Dendritic cell treated with granulocyte-macrophage colony-stimulating factor and Interleukin-4, amounts not matched to agents 40 ng/mL and 50 ng/mL, for 4 days (primary cell): ENCODE measurements around the gene PC.

Experiments used
- H3K27ac Mint-ChIP-seq: one replicate; pipeline ENCODE4 v1.8.0; 2022; ENCODE audit warnings: mild to moderate bottlenecking, mixed read lengths
- H3K27me3 Mint-ChIP-seq: one replicate; pipeline ENCODE4 v1.8.0; 2022; ENCODE audit warnings: mild to moderate bottlenecking, mixed read lengths
- H3K36me3 Mint-ChIP-seq: one replicate; pipeline ENCODE4 v1.8.0; 2022; ENCODE audit warnings: low read depth, mixed read lengths
- H3K4me1 Mint-ChIP-seq: one replicate; pipeline ENCODE4 v1.8.0; 2022; ENCODE audit warnings: low read depth, mixed read lengths
- H3K4me3 Mint-ChIP-seq: one replicate; pipeline ENCODE4 v1.8.0; 2022; ENCODE audit warnings: mild to moderate bottlenecking, moderate library complexity, mixed read lengths
- H3K9me3 Mint-ChIP-seq: one replicate; pipeline ENCODE4 v1.8.0; 2022; ENCODE audit warnings: mixed read lengths
- intact Hi-C: fragments of 100-400 bp; cut with micrococcal nuclease; formaldehyde crosslinking; loops from one replicate; pipeline ENCODE4 v1.15.0; 2022

Gene PC

DNA sequence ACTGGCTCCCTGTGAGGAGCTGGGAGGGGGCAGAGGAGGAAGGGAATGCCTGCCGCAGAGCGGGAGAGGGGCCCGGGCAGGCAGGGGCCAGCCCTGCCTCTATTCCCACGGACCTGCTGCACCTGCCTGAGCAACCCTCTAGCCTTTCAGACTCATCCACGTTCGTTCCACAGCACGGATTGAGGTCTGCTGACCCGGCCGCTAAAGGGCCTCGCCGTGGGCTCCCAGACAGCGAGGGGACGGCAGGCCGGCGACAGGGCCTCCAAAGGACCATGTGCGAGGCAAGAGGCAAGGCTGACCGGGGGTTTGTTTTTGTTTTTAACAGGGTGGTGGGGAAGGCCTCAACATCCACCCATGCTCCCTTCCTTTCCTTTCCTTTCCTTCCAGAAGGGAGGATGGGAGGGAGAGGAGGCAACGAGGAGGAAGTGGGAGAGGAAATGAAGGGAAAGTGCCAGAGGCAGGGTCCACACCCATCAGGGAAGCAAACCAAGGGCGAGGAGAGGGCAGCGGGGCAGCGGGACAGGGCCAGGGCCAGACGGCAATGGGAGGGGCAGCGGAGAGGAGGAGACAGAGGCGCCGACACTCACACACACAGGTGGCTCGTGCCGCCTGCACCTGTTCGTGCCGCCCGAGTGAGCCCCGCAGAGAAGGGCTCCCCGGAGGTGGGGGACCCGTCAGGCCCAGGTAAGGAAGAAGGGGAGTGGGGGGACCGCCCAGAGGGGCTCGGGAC is 93.8 kb downstream of the PC start:
- no peak overlapping the region for H3K4me3 Mint-ChIP-seq
- intact Hi-C loops: no loop called here

GRCh38 chr11:66863428-66864125 is 94.6 kb downstream of the PC start:
- H3K36me3 Mint-ChIP-seq: peaks cover 47% of the 10 kb centered on the region
- peaks cover 13% of the 10 kb centered on the region for H3K4me1 Mint-ChIP-seq
- no peaks in the 10 kb centered on the region for H3K9me3 Mint-ChIP-seq
- intact Hi-C loops: no loop called here
- H3K27me3 Mint-ChIP-seq: no peaks in the 10 kb centered on the region
- H3K27ac Mint-ChIP-seq: no peak overlapping the region
- no peak overlapping the region for H3K4me3 Mint-ChIP-seq

More for the DNA sequence above, 93.8 kb downstream of the PC start:
- peaks cover 11% of the 10 kb centered on the region for H3K4me1 Mint-ChIP-seq
- H3K27ac Mint-ChIP-seq: no peak overlapping the region
- no peaks in the 10 kb centered on the region for H3K9me3 Mint-ChIP-seq
- no peaks in the 10 kb centered on the region for H3K27me3 Mint-ChIP-seq
- peaks cover 39% of the 10 kb centered on the region for H3K36me3 Mint-ChIP-seq

- Mint-ChIP-seq H3K27me3 (no peaks in the 10 kb centered on the region), H3K27ac (no peak overlapping the region), H3K4me1 (peaks cover 21% of the 10 kb centered on the region), H3K4me3 (no peak overlapping the region), H3K36me3 (peaks cover 56% of the 10 kb centered on the region), H3K9me3 (no peaks in the 10 kb centered on the region)
- intact Hi-C loops: no loop called here
These were observed 95.6 kb downstream of the PC start for GRCh38 chr11:66862559-66863037.

- Mint-ChIP-seq H3K27ac (no peak overlapping the region), H3K27me3 (no peaks in the 10 kb centered on the region), H3K9me3 (no peaks in the 10 kb centered on the region), H3K4me3 (no peak overlapping the region), H3K36me3 (peaks cover 61% of the 10 kb centered on the region), H3K4me1 (peaks cover 25% of the 10 kb centered on the region)
- intact Hi-C loops: no loop called here
These were observed 96.2 kb downstream of the PC start for GRCh38 chr11:66861774-66862558.

DNA sequence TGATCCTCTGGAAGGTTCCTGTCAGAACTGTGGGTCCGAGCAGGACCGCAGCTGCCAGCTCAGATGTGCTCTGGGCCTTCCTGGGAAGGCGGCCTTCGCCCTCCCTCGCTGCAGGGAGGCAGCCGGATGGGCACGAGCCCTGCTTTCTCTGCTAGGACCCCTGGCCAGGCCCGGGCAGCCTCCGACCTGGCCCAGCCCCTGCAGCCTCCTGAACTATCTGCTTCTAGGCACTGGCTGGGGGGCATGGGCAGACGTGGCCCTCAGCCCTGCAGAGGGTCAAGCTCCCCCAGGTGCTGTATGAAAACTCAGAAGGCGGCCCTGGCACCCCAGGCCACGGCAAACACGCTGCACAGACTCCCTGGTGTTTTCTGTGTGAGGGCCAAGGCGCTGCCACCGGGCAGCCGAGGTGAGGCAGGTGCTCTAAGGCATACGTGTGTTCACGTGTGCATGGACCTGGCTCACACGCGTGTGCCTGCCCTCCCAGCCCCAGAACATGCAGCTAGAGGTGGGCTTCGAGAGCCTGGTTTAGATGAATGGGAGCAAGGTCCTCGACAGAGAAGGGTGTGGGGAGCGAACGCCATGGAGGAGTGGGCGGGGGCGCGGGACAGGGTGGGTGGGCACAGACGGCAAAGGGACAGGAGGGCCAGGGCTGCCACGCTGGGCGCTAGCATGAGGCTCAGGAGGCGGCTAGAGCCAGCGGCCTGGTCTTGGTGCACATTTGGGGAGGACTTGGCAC is 97.0 kb downstream of the PC start:
- H3K4me3 Mint-ChIP-seq: no peak overlapping the region
- H3K36me3 Mint-ChIP-seq: peaks cover 66% of the 10 kb centered on the region
- no peaks in the 10 kb centered on the region for H3K9me3 Mint-ChIP-seq
- intact Hi-C loops: no loop called here
- no peaks in the 10 kb centered on the region for H3K27me3 Mint-ChIP-seq
- peaks cover 25% of the 10 kb centered on the region for H3K4me1 Mint-ChIP-seq
- no peak overlapping the region for H3K27ac Mint-ChIP-seq

- Mint-ChIP-seq H3K4me1 (peaks cover 30% of the 10 kb centered on the region), H3K27me3 (no peaks in the 10 kb centered on the region), H3K9me3 (no peaks in the 10 kb centered on the region), H3K27ac (no peak overlapping the region), H3K36me3 (peaks cover 59% of the 10 kb centered on the region), H3K4me3 (no peak overlapping the region)
- intact Hi-C loops: no loop called here
These were observed 97.7 kb downstream of the PC start for GRCh38 chr11:66860449-66860831.

GRCh38 chr11:66859686-66860448 is 98.3 kb downstream of the PC start:
- Mint-ChIP-seq H3K9me3 (no peaks in the 10 kb centered on the region), H3K4me1 (peaks cover 32% of the 10 kb centered on the region), H3K36me3 (peaks cover 59% of the 10 kb centered on the region), H3K27ac (no peak overlapping the region), H3K27me3 (no peaks in the 10 kb centered on the region), H3K4me3 (no peak overlapping the region)
- intact Hi-C loops: loop anchor here (5.0 kb wide), 1 partner anchor 97 kb away; the partner anchor contains the start of gene PC

DNA sequence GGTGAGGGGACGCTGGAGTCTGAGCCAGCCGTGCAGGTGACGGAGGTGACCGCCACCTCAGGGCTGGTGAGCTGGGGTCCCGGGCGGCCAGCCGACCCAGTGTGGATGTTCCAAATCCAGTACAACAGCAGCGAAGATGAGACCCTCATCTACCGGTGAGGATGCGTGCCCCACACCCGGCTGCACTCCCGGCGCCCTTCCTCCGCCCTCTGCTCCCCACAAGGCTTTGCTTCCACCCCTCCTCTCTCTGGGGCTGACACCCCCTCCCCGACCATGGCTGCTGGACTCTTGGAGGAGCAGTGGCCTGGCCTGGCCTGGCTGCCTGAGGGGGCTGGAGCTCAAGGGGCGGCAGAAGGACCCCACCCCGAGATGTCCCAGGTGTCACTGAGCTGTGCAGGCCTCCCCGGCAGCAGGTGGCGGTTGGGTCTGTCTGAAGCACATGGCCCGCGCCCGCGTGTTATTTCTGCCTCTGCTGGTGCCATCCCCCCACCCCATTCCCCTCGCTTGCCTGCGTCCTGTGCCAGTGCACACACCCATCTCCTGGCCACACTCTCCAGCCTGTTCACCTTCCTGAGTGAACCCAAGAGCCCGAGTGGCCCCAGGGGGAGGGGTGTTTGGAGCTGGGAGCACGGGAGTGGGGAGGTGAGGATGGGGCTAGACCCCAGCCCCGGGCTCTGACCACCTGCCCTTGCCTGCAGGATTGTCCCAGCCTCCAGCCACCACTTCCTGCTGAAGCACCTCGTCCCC is 99.1 kb downstream of the PC start:
- H3K9me3 Mint-ChIP-seq: no peaks in the 10 kb centered on the region
- peaks cover 59% of the 10 kb centered on the region for H3K36me3 Mint-ChIP-seq
- intact Hi-C loops: loop anchor here (5.0 kb wide), 1 partner anchor 98 kb away; the partner anchor contains the start of gene PC
- H3K4me1 Mint-ChIP-seq: peaks cover 30% of the 10 kb centered on the region
- H3K4me3 Mint-ChIP-seq: no peak overlapping the region
- H3K27me3 Mint-ChIP-seq: no peaks in the 10 kb centered on the region
- H3K27ac Mint-ChIP-seq: no peak overlapping the region

DNA sequence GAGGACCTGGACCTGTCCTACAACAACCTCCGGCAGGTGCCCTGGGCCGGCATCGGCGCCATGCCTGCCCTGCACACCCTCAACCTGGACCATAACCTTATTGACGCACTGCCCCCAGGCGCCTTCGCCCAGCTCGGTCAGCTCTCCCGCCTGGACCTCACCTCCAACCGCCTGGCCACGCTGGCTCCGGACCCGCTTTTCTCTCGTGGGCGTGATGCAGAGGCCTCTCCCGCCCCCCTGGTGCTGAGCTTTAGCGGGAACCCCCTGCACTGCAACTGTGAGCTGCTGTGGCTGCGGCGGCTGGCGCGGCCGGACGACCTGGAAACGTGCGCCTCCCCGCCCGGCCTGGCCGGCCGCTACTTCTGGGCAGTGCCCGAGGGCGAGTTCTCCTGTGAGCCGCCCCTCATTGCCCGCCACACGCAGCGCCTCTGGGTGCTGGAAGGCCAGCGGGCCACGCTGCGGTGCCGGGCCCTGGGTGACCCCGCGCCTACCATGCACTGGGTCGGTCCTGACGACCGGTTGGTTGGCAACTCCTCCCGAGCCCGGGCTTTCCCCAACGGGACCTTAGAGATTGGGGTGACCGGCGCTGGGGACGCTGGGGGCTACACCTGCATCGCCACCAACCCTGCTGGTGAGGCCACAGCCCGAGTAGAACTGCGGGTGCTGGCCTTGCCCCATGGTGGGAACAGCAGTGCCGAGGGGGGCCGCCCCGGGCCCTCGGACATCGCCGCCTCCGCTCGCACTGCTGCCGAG is 99.8 kb downstream of the PC start:
- H3K4me1 Mint-ChIP-seq: peaks cover 37% of the 10 kb centered on the region

DNA sequence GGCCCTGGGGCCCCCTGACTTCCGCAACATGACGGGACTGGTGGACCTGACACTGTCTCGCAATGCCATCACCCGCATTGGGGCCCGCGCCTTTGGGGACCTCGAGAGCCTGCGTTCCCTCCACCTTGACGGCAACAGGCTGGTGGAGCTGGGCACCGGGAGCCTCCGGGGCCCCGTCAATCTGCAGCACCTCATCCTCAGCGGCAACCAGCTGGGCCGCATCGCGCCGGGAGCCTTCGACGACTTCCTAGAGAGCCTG is 100.3 kb downstream of the PC start:
- H3K4me3 Mint-ChIP-seq: peak overlapping the region; percentile 87
- no peaks in the 10 kb centered on the region for H3K27me3 Mint-ChIP-seq
- peaks cover 55% of the 10 kb centered on the region for H3K36me3 Mint-ChIP-seq
- H3K9me3 Mint-ChIP-seq: no peaks in the 10 kb centered on the region
- H3K4me1 Mint-ChIP-seq: peaks cover 37% of the 10 kb centered on the region
- H3K27ac Mint-ChIP-seq: peak overlapping the region; percentile 77
- intact Hi-C loops: loop anchor here (5.0 kb wide), 1 partner anchor 99 kb away; the partner anchor contains the start of gene PC

More for the DNA sequence above, 99.8 kb downstream of the PC start:
- Mint-ChIP-seq H3K27ac (no peak overlapping the region), H3K36me3 (peaks cover 55% of the 10 kb centered on the region), H3K9me3 (no peaks in the 10 kb centered on the region), H3K27me3 (no peaks in the 10 kb centered on the region), H3K4me3 (peak overlapping the region; percentile 87)
- intact Hi-C loops: loop anchor here (5.0 kb wide), 1 partner anchor 99 kb away; the partner anchor contains the start of gene PC

- Mint-ChIP-seq H3K4me3 (peak overlapping the region; percentile 87), H3K4me1 (peaks cover 38% of the 10 kb centered on the region), H3K27me3 (no peaks in the 10 kb centered on the region), H3K9me3 (no peaks in the 10 kb centered on the region), H3K27ac (peak overlapping the region; percentile 77), H3K36me3 (peaks cover 58% of the 10 kb centered on the region)
- intact Hi-C loops: loop anchor here (5.0 kb wide), 1 partner anchor 100 kb away; the partner anchor contains the start of gene PC
These were observed 100.8 kb downstream of the PC start for GRCh38 chr11:66857234-66857926.
